HCT116 (cell line): Measurements from ENCODE around the gene PMEPA1. TPM values are rescaled to one million over a fixed set of nuclear protein-coding genes. Genes with fewer than 3 reads are reported as not detected.

Source experiments
- ATAC-seq: fragments of 200-7000 bp; cut with Tn5 transposase; 2 replicates; pipeline ENCODE4 v1.9.1; 2020; ENCODE audit warnings: mild to moderate bottlenecking, moderate library complexity
- BruUV-seq: library from RNA; stranded (reverse); fragments of 400-500 nt; replicated peaks from 2 replicates; lab custom pipeline; 2021; lab: Mats Ljungman, UMichigan
- CTCF ChIA-PET: fragments of 300-600 bp; sonication (Branson Sonifier 250); formaldehyde crosslinking; loops from one replicate; lab custom pipeline; 2021; ENCODE audit warnings: antibody characterized with exemption; lab: Charles Lee
- POLR2A ChIA-PET: fragments of 300-600, 350-600 bp; sonication (Branson Sonifier 250); formaldehyde crosslinking; loops from one replicate; lab custom pipeline; 2021; ENCODE audit warnings: antibody characterized with exemption; lab: Charles Lee
- RAD21 ChIA-PET, 2 experiments: fragments of 300-600 bp; sonication (Branson Sonifier 250); formaldehyde crosslinking; loops; one replicate each; lab custom pipeline; 2023; ENCODE audit warnings: low total read pairs in 2 of 2; ENCODE audit not compliant: uncharacterized antibody in 2 of 2, unreplicated experiment in 2 of 2, low non-redundant PET in 1 of 2; lab: Charles Lee
- DNase-seq: peaks from one replicate; pipeline ENCODE4 v3.0.0-alpha.2; 2010; ENCODE audit warnings: low read depth, low spot score
- H2AFZ ChIP-seq: fragments of 200-600 bp; shearing (Covaris generic), sonication (generic); 2 replicates; pipeline ENCODE4 v1.6.1; 2017; ENCODE audit warnings: low read depth, mixed run types, mixed read lengths, antibody characterized with exemption, low read length; ENCODE audit not compliant: poor library complexity, severe bottlenecking
- H3K27ac ChIP-seq: 2 replicates; pipeline ENCODE4 v1.5.1; 2012; ENCODE audit warnings: low read depth, low read length
- H3K27me3 ChIP-seq: fragments of 200-600 bp; sonication (generic); 2 replicates; pipeline ENCODE4 v1.6.1; 2016; ENCODE audit warnings: mixed run types, low read length, mixed read lengths; ENCODE audit not compliant: insufficient read depth
- H3K36me3 ChIP-seq, 2 experiments: fragments of 200-500 bp in 1 of 2; fragments of 200-600 bp in 1 of 2; sonication (Bioruptor generic) in 1 of 2; sonication (generic) in 1 of 2; 2 replicates each; pipeline versions ENCODE4 v1.5.1 to v1.6.1; 2014 to 2016; ENCODE audit warnings: low read length in 2 of 2, inconsistent platforms in 1 of 2, mixed read lengths in 1 of 2, mixed run types in 1 of 2; ENCODE audit not compliant: insufficient read depth in 2 of 2, control insufficient read depth in 1 of 2
- H3K4me1 ChIP-seq, 2 experiments: fragments of 200-600 bp in 1 of 2; sonication (generic) in 1 of 2; 2 replicates each; pipeline versions ENCODE4 v1.5.1 to v1.6.1; 2012 to 2017; ENCODE audit warnings: low read length in 2 of 2, inconsistent platforms in 1 of 2, mild to moderate bottlenecking in 1 of 2, mixed read lengths in 1 of 2, mixed run types in 1 of 2, moderate library complexity in 1 of 2; ENCODE audit not compliant: insufficient read depth in 2 of 2, control insufficient read depth in 1 of 2
- H3K4me2 ChIP-seq: fragments of 200-600 bp; sonication (generic); 2 replicates; pipeline ENCODE4 v1.6.1; 2017; ENCODE audit warnings: mixed run types, low read length, mixed read lengths
- H3K4me3 ChIP-seq, 2 experiments: fragments of 200-600 bp in 1 of 2; sonication (generic) in 1 of 2; replicated peaks in 1 of 2; 2 replicates each; pipeline ENCODE4 v1.5.1; 2011 to 2016; ENCODE audit warnings: low read length in 2 of 2, control low read depth in 1 of 2, low read depth in 1 of 2, mild to moderate bottlenecking in 1 of 2, mixed read lengths in 1 of 2, mixed run types in 1 of 2
- H3K79me2 ChIP-seq: fragments of 200-600 bp; sonication (generic); 2 replicates; pipeline ENCODE4 v1.6.1; 2017; ENCODE audit warnings: mild to moderate bottlenecking, mixed run types, low read length, moderate library complexity, mixed read lengths; ENCODE audit not compliant: insufficient read depth
- H3K9ac ChIP-seq: fragments of 200-600 bp; sonication (generic); 2 replicates; pipeline ENCODE4 v1.6.1; 2016; ENCODE audit warnings: low read length, mixed read lengths
- H3K9me2 ChIP-seq: fragments of 200-600 bp; sonication (generic), shearing (Covaris generic); 2 replicates; pipeline ENCODE4 v1.6.1; 2017; ENCODE audit warnings: mixed run types, mild to moderate bottlenecking, moderate library complexity; ENCODE audit not compliant: insufficient read depth
- H3K9me3 ChIP-seq, 2 experiments: fragments of 200-500 bp in 1 of 2; fragments of 200-600 bp in 1 of 2; sonication (Bioruptor generic) in 1 of 2; sonication (generic) in 1 of 2; 2 replicates each; pipeline ENCODE4 v1.6.1; 2014 to 2017; ENCODE audit warnings: low read length in 2 of 2, mixed read lengths in 2 of 2, inconsistent platforms in 1 of 2, low read depth in 1 of 2, mild to moderate bottlenecking in 1 of 2, mixed run types in 1 of 2, moderate library complexity in 1 of 2; ENCODE audit not compliant: control insufficient read depth in 1 of 2, insufficient read depth in 1 of 2
- H4K20me1 ChIP-seq: fragments of 200-600 bp; sonication (generic), shearing (Covaris generic); 2 replicates; pipeline ENCODE4 v1.6.1; 2017; ENCODE audit warnings: mixed run types, mild to moderate bottlenecking, moderate library complexity; ENCODE audit not compliant: insufficient read depth
- ATF3 ChIP-seq: IDR thresholded peaks from 2 replicates; pipeline ENCODE4 v1.6.1; 2012
- CEBPB ChIP-seq: IDR thresholded peaks from 2 replicates; pipeline ENCODE4 v1.6.1; 2012; ENCODE audit warnings: low read depth
- EGR1 ChIP-seq: IDR thresholded peaks from 2 replicates; pipeline ENCODE4 v1.6.1; 2012; ENCODE audit warnings: low read depth
- EZH2phosphoT487 ChIP-seq: fragments of 200-600 bp; IDR thresholded peaks from 2 replicates; pipeline ENCODE4 v1.6.1; 2018; ENCODE audit warnings: antibody characterized with exemption, borderline replicate concordance
- FOSL1 ChIP-seq: IDR thresholded peaks from 2 replicates; pipeline ENCODE4 v1.6.1; 2012; ENCODE audit warnings: low read depth
- JUND ChIP-seq: IDR thresholded peaks from 2 replicates; pipeline ENCODE4 v1.6.1; 2012
- MAX ChIP-seq: IDR thresholded peaks from 2 replicates; pipeline ENCODE4 v1.6.1; 2012
- POLR2A ChIP-seq: IDR thresholded peaks from 2 replicates; pipeline ENCODE4 v1.7.0; 2011; ENCODE audit warnings: borderline replicate concordance; ENCODE audit not compliant: insufficient read depth, insufficient read length; ENCODE audit errors: extremely low read depth
- POLR2AphosphoS5 ChIP-seq: IDR thresholded peaks from 2 replicates; pipeline ENCODE4 v1.6.1; 2011; ENCODE audit warnings: mild to moderate bottlenecking, low read depth, low read length, moderate library complexity
- RAD21 ChIP-seq: IDR thresholded peaks from 2 replicates; pipeline ENCODE4 v1.6.1; 2012; ENCODE audit warnings: low read depth, mild to moderate bottlenecking
- REST ChIP-seq: IDR thresholded peaks from 2 replicates; pipeline ENCODE4 v1.6.1; 2012; ENCODE audit warnings: low read depth
- SIN3A ChIP-seq: IDR thresholded peaks from 2 replicates; pipeline ENCODE4 v1.6.1; 2012; ENCODE audit warnings: low read depth
- SRF ChIP-seq: IDR thresholded peaks from 2 replicates; pipeline ENCODE4 v1.6.1; 2012; ENCODE audit warnings: low read depth
- YY1 ChIP-seq: IDR thresholded peaks from 2 replicates; pipeline ENCODE4 v1.6.1; 2011; ENCODE audit warnings: low read length, low read depth, moderate library complexity, mild to moderate bottlenecking; ENCODE audit not compliant: insufficient replicate concordance; ENCODE audit errors: extremely low read depth
- ZBTB33 ChIP-seq: IDR thresholded peaks from 2 replicates; pipeline ENCODE4 v1.6.1; 2011; ENCODE audit warnings: mild to moderate bottlenecking, low read length, moderate library complexity; ENCODE audit not compliant: insufficient replicate concordance; ENCODE audit errors: extremely low read depth
- ZNF274 ChIP-seq: fragments of 200-500 bp; sonication (Bioruptor generic); IDR thresholded peaks from 2 replicates; pipeline ENCODE4 v1.6.1; 2014; ENCODE audit warnings: mild to moderate bottlenecking, low read depth, low read length, inconsistent platforms
- intact Hi-C: fragments of 100-400 bp; cut with micrococcal nuclease; formaldehyde crosslinking; loops from 2 replicates; pipeline ENCODE4 v1.10.0; 2022
- total RNA-seq: library from RNA; stranded (reverse); gene quantifications from one replicate; pipeline ENCODE4 v1.2.1, GENCODE V29; 2021; ENCODE audit not compliant: unreplicated experiment

Gene PMEPA1
- total RNA-seq, 1 experiment from 2014 or later = 0.64 TPM

- ChIA-PET CTCF (no interaction called here), POLR2A (no interaction called here), RAD21 (no interaction called here)
- Histone ChIP-seq H3K27me3 (peaks cover 83% of the 10 kb centered on the region), H3K4me2 (no peak overlapping the region), H3K9me3 (no peaks in the 10 kb centered on the region), H3K4me3 (no peak overlapping the region), H3K9ac (no peak overlapping the region), H3K4me1 (no peaks in the 10 kb centered on the region), H2AFZ (no peak overlapping the region), H3K27ac (no peak overlapping the region), H4K20me1 (no peaks in the 10 kb centered on the region), H3K79me2 (no peaks in the 10 kb centered on the region), H3K9me2 (no peaks in the 10 kb centered on the region), H3K36me3 (no peaks in the 10 kb centered on the region)
- intact Hi-C loops = no loop called here
- BruUV-seq = no TSS peak
- DNase-seq (no peak), ATAC-seq (no peak)
- TF ChIP-seq JUND (no peak), MAX (no peak), FOSL1 (no peak), RAD21 (no peak), SRF (no peak), ZNF274 (no peak), EGR1 (no peak), POLR2A (no peak), POLR2AphosphoS5 (no peak), EZH2phosphoT487 (no peak)
Measured at GRCh38 chr20:57679113-57679512, 30.7 kb downstream of the PMEPA1 start.

- Histone ChIP-seq H3K4me3 (no peak overlapping the region), H2AFZ (no peak overlapping the region), H3K27me3 (peaks cover 76% of the 10 kb centered on the region), H3K9me3 (no peaks in the 10 kb centered on the region), H3K4me1 (no peaks in the 10 kb centered on the region), H3K27ac (no peak overlapping the region), H3K4me2 (no peak overlapping the region), H3K9ac (no peak overlapping the region), H4K20me1 (no peaks in the 10 kb centered on the region), H3K36me3 (no peaks in the 10 kb centered on the region), H3K9me2 (no peaks in the 10 kb centered on the region), H3K79me2 (no peaks in the 10 kb centered on the region)
- DNase-seq (no peak), ATAC-seq (no peak)
- no TSS peak for BruUV-seq
- POLR2A ChIA-PET = no interaction called here
- RAD21 ChIA-PET = no interaction called here
- CTCF ChIA-PET = no interaction called here
- intact Hi-C loops = no loop called here
- no peak for TF ChIP-seq EZH2phosphoT487
- TF ChIP-seq REST = no peak
- TF ChIP-seq SRF = no peak
- no peak for TF ChIP-seq SIN3A
- no peak for TF ChIP-seq JUND
- no peak for TF ChIP-seq POLR2A
- no peak for TF ChIP-seq YY1
- no peak for TF ChIP-seq CEBPB
- TF ChIP-seq ZBTB33 = no peak
- no peak for TF ChIP-seq ATF3
- no peak for TF ChIP-seq RAD21
Measured at GRCh38 chr20:57678340-57678739, 31.5 kb downstream of the PMEPA1 start.
